Epithelial cell of proximal tubule (primary cell): ENCODE results near the gene MIS18A. TPM values are rescaled to one million over a fixed set of nuclear protein-coding genes. Genes with fewer than 3 reads are reported as not detected.
"Not testable (repeated sequence)": the region's sequence is repeated elsewhere in the genome, so short reads cannot be mapped to it uniquely, and the experiment has no call there.

Experiments used
- DNase-seq: peaks from one replicate; pipeline ENCODE4 v3.0.0-alpha.2; 2011; ENCODE audit warnings: low read depth
- H3K4me3 ChIP-seq: 2 replicates; pipeline ENCODE4 v1.5.1; 2011; ENCODE audit warnings: low read depth, mild to moderate bottlenecking, low read length
- total RNA-seq: library from RNA; depleted of rRNA; stranded (reverse); fragments of >200 nt; gene quantifications from 2 replicates; pipeline ENCODE4 v1.2.3, GENCODE V29; 2015
- TF ChIP-seq, protein P1 (sequence below): conservative IDR thresholded peaks from 2 replicates; pipeline ENCODE4 v1.5.1; 2012; ENCODE audit warnings: low read depth, mild to moderate bottlenecking, low read length

Gene MIS18A
- total RNA-seq, 1 donor from 2014 or later, result 31.4 TPM

- TF ChIP-seq, protein P1, sequence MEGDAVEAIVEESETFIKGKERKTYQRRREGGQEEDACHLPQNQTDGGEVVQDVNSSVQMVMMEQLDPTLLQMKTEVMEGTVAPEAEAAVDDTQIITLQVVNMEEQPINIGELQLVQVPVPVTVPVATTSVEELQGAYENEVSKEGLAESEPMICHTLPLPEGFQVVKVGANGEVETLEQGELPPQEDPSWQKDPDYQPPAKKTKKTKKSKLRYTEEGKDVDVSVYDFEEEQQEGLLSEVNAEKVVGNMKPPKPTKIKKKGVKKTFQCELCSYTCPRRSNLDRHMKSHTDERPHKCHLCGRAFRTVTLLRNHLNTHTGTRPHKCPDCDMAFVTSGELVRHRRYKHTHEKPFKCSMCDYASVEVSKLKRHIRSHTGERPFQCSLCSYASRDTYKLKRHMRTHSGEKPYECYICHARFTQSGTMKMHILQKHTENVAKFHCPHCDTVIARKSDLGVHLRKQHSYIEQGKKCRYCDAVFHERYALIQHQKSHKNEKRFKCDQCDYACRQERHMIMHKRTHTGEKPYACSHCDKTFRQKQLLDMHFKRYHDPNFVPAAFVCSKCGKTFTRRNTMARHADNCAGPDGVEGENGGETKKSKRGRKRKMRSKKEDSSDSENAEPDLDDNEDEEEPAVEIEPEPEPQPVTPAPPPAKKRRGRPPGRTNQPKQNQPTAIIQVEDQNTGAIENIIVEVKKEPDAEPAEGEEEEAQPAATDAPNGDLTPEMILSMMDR, result no peak
- H3K4me3 ChIP-seq, result no peak overlapping the region
- DNase-seq, result no peak
Measured at GRCh38 chr21:32314806-32315205, 36.0 kb upstream of the MIS18A start.

DNA sequence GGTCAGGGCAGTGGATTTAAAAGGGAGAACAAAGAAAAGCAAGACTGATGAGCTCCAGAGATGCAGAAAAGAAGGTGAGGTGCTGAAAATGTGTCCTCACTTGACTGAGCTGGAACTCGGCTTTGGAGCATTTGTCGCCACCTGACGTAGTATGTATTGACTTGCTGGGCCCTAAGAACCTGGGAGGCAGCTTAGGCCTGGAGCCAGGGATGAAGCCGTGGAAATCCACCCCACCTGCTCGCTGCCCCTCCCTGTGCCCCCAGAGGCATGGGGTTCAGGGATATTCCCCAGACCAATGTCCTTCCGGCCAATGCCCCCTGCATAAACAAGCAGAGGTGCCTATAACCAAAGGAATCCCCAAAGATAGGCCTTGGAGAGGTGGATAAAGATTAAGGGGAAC, 34.1 kb upstream of the MIS18A start:
- no peak for DNase-seq
- TF ChIP-seq, protein P1, result no peak
- no peak overlapping the region for H3K4me3 ChIP-seq

DNA sequence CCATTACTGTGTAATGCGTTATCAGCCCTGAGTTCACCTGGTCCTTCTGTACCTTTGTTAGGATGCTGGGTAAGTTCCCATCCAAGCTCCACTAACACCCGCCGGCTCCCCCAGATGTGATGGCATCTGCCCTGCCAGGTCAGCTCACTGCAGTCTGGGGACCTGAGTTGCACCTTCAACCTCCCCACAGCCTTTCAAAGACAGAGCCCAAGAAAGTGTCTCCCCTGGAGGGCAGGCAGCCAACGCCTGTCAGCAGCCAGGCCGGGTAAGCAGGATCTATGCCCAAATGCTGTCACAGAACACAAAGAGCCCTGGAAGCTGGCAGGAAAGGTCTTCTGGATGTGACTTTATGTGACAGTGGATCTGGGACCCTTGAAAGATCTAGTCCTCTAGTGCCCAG, 33.5 kb upstream of the MIS18A start:
- TF ChIP-seq, protein P1, result no peak
- no peak for DNase-seq
- H3K4me3 ChIP-seq, result no peak overlapping the region

DNA sequence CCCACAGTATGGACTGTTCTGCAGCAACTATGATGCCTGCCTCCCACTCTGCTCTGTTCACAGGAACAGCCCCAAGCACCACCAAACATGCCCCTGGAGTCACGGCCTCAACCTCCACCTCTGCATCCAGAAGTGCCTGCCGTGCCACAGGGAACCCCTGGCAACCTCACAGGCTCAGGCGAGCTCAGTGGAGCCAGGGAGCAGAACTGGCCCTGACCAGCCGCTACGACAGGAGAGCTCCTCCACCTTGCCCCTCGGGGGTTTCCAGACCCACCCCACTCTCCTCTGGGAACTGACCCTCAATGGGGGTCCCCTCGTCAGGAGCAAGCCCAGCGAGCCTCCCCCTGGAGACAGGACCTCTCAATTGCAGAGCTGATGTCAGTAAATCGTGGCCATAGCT, 32.8 kb upstream of the MIS18A start:
- no peak for DNase-seq
- TF ChIP-seq, protein P1, result no peak
- H3K4me3 ChIP-seq, result no peak overlapping the region

- H3K4me3 ChIP-seq, DNase-seq: not testable (repeated sequence)
Measured at GRCh38 chr21:32310976-32311375, 32.1 kb upstream of the MIS18A start.

DNA sequence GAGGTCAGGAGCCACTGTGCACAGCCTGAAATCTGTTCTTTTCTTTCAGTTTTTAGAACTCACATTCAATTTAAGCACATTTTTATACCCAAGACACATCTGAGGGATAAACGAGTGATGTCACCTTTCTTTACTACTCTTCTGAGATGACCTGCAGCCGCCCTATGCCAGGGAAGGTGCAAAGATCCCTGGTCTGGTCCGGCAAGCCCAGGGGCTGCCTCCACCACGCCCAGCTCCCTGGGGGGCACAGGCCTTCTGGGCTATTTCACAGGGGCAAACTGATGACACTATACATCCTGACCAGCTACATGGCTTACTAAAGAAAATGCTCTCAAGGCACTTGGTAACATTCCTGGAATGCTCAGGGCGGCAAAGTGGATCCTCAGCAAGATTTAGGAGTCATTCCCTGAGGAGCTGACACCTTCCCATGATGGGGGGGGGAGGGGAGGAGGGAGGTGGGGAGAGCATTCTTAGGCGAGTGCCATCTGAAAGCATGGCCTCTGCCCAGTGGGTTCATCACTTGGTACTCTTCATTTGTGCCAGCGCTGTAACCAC, 31.1 kb upstream of the MIS18A start:
- TF ChIP-seq, protein P1, result no peak
- no peak for DNase-seq

GRCh38 chr21:32308696-32309095, 29.8 kb upstream of the MIS18A start:
- no peak for DNase-seq
- H3K4me3 ChIP-seq, result no peak overlapping the region
- TF ChIP-seq, protein P1, result no peak

More for the DNA sequence above, 31.1 kb upstream of the MIS18A start:
- no peak overlapping the region for H3K4me3 ChIP-seq

DNA sequence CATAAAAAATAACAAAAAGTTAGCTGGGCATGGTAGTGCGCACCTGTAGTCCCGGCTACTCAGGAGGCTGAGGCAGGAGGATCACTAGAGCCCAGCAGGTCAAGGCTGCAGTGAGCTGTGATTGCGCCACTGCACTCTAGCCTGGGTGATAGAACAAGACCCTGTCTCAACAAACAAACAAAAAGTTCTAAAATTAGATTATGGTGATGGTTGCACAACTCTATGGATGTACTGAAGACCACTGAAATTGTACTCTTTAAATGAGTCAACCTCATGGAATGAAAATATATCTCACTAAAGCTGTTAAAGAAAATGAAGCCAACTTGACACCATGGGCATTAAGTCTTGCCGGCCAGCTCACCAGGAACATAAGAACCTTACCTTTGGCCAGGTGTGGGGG, 28.9 kb upstream of the MIS18A start:
- no peak overlapping the region for H3K4me3 ChIP-seq
- TF ChIP-seq, protein P1, result no peak
- no peak for DNase-seq
